Endothelial cell (in vitro differentiated cells): ENCODE data around the gene ICAM2. TPM values are rescaled to one million over a fixed set of nuclear protein-coding genes. Genes with fewer than 3 reads are reported as not detected.

ENCODE experiments used
- total RNA-seq: library from RNA; stranded (reverse); fragmentation: NEBNext Ultra II Directional; extraction: Animal tissue kit (Norgen Biotek cat#: 25700); gene quantifications from one replicate; pipeline ENCODE4 v1.2.1, GENCODE V29; 2021; ENCODE audit not compliant: unreplicated experiment

ICAM2 gene
- total RNA-seq, 1 donor from 2014 or later: 52.1 TPM

Other genes starting within 250 kb of the ICAM2 start
- gene CCDC47, start 247.0 kb downstream of the ICAM2 start, total RNA-seq: 58.0 TPM
- 110 TPM for gene DDX42, start 246.5 kb downstream of the ICAM2 start, total RNA-seq
- gene PSMC5, start 193.2 kb downstream of the ICAM2 start, total RNA-seq: 124 TPM
- 48.6 TPM for gene FTSJ3, start 193.0 kb downstream of the ICAM2 start, total RNA-seq
- gene SMARCD2, start 177.9 kb downstream of the ICAM2 start, total RNA-seq: 57.3 TPM
- not detected for gene CSH2, start 147.0 kb downstream of the ICAM2 start, total RNA-seq
- not detected for gene GH2, start 138.7 kb downstream of the ICAM2 start, total RNA-seq
- gene CSH1, start 124.1 kb downstream of the ICAM2 start, total RNA-seq: not detected
- not detected for gene CSHL1, start 109.4 kb downstream of the ICAM2 start, total RNA-seq
- not detected for gene GH1, start 101.8 kb downstream of the ICAM2 start, total RNA-seq
- gene CD79B, start 88.3 kb downstream of the ICAM2 start, total RNA-seq: 3.4 TPM
- 0.95 TPM for gene SCN4A, start 47.7 kb downstream of the ICAM2 start, total RNA-seq
- gene PRR29, start 22.3 kb downstream of the ICAM2 start, total RNA-seq: 25.3 TPM
- 16.7 TPM for gene ERN1, start 109.5 kb upstream of the ICAM2 start, total RNA-seq
- gene TEX2, start 242.6 kb upstream of the ICAM2 start, total RNA-seq: 16.3 TPM